D721Med (cell line): Measurements from ENCODE around the gene TICRR.

Experiments used
- DNase-seq: peaks from one replicate; pipeline ENCODE4 v3.0.0; 2011; ENCODE audit warnings: low spot score; ENCODE audit not compliant: insufficient read length
- FAIRE-seq: peaks from 2 replicates; lab custom pipeline; 2011; peaks lifted over from hg19 to GRCh38; lab: Jason Lieb, UNC
- TF ChIP-seq, protein P1 (sequence below): IDR thresholded peaks from 2 replicates; pipeline ENCODE4 v1.5.1; 2012; ENCODE audit warnings: mild to moderate bottlenecking, control low read depth; ENCODE audit not compliant: insufficient read depth; ENCODE audit errors: missing control alignments

TICRR gene

DNA sequence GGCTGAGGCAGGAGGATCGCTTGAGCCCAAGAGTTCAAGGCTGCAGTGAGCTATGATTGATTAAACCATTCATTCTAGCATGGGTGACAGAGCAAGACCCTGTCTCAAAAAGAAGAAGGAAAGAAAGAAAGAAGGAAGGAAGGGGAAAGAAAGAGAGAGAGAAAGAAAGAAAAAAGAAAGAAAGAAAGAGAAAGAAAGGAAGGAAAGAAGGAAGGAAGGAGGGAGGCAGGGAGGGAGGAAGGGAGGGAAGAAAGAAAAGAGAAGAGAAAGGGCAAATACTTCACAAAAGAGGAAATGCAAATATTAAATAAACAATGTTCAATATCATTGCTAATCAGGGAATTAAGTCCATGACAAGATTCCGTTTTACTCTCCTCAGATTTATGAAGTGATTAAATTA, 84.0 kb downstream of the TICRR start:
- FAIRE-seq (no peak), DNase-seq (no peak)
- TF ChIP-seq, protein P1, sequence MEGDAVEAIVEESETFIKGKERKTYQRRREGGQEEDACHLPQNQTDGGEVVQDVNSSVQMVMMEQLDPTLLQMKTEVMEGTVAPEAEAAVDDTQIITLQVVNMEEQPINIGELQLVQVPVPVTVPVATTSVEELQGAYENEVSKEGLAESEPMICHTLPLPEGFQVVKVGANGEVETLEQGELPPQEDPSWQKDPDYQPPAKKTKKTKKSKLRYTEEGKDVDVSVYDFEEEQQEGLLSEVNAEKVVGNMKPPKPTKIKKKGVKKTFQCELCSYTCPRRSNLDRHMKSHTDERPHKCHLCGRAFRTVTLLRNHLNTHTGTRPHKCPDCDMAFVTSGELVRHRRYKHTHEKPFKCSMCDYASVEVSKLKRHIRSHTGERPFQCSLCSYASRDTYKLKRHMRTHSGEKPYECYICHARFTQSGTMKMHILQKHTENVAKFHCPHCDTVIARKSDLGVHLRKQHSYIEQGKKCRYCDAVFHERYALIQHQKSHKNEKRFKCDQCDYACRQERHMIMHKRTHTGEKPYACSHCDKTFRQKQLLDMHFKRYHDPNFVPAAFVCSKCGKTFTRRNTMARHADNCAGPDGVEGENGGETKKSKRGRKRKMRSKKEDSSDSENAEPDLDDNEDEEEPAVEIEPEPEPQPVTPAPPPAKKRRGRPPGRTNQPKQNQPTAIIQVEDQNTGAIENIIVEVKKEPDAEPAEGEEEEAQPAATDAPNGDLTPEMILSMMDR: no peak

GRCh38 chr15:89660556-89660955, 85.3 kb downstream of the TICRR start:
- DNase-seq: no peak
- FAIRE-seq: no peak
- TF ChIP-seq, protein P1: no peak

DNA sequence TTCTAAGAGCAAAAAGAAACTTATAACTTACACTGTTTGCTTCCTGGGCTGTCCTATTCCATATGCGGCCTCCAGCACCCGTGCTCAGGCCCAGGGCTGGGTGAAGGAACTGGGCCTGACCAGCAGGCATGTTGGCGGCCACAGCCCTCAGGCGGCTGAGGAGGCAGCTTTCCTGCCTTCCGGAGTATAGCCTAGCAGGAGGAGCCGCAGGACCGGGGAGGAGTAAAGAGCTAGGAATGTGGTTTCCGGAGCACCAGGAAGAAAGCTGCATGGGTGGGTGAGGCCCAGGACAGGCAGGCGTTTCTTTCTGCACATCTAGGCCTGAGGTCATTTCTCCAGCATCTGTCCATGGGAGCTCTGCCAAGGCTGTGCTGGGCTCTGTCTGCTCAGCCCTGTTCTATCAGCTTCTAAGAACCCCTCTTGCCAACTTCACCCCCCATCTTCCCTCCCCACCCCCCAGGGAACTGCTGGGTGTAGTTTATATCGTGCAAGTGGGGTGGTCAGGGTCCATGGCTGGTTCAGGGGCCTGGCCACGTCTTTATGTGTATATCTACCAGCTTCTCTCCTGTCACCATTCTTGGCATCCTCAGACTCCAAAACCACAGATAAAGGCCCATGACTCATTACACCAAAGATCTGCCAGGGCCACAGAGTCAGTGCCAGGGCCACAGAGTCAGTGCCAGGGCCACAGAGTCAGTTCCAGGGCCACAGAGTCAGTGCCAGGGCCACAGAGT, 87.8 kb downstream of the TICRR start:
- FAIRE-seq (no peak), DNase-seq (no peak)
- TF ChIP-seq, protein P1: no peak

DNA sequence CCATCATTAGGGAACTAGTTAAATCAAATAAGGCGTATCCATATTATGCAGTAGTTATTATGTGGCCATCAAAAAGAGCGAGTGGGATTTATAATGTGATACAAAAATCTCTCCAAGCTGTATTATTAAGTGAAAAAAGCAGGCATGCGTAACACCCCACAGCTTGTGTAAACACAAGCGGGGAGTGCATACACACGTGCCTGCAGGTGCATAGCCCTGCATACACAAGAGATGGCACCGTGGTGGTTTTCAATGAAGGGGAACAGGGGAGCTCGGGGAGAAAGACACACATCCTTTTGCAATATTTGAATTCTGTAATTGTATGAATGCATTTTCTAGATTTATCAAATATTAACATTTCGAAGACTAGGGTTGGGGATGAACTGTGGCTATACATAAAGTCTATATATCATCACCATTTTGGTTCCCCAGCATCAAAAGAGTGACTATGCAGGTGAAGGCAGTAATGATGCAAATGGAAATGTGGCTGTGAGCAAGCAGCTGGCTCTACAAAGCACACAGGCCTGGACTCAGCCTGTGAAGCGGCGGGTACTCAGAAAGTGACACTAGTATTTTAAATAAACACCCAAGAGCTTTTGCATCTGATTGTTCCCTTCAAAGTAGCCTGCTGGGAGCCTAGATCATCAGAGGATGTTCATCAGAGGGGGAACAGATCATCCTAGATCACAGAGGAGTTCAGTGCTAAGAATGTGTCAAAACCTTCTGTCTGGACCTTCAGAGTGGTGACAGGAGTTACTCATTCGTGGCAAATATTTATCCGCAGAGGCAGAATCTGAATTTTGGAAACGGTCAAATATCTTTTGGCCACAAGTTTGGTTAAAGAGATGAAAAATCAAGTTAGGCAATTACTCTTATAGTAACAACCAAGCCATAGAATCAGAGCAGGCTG, 89.4 kb downstream of the TICRR start:
- DNase-seq (no peak), FAIRE-seq (no peak)
- TF ChIP-seq, protein P1: no peak

GRCh38 chr15:89665449-89666181, 90.3 kb downstream of the TICRR start:
- FAIRE-seq: no peak
- TF ChIP-seq, protein P1: no peak
- DNase-seq: no peak

DNA sequence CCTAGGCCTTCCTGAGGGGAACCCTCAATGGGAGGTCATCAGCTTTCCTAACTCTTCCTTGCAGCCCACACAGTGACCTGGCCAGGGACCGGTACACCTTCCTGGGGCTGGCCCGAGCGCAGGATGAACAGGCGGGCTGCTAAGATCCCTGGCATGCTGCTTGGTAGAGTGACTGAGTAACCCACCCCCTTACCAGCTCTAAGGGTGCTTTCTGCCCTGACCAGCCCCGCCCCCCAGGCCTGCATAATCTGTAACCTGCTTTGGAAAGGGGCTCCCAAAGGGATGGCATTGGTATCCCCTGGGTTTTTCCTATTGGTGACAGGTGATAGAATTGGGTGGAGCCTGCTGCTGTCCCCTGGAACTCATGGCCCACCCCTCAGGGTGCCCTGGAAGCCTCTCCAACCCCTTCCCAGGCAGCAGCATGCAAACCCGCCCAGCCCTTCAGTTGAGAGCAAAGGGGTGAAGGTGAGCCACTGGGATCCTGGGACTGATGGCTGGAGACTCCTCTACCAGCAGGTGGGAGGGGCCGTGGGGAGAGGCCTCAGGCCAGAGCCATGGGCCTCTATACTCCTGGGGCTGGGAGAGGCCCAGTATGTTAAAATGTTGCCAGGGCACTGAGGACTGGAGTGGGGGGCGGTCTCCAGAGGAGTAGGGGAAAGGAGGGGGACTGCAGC, 91.1 kb downstream of the TICRR start:
- FAIRE-seq: no peak
- TF ChIP-seq, protein P1: no peak
- DNase-seq: no peak
